ENCODE data around the gene SHLD1.

SHLD1 gene

GRCh38 chr20:5887386-5887785 is 137.2 kb downstream of the SHLD1 start:
- H3K27me3 ChIP-seq (ENCODE audit: insufficient read depth, insufficient read length) = no peaks in the 10 kb centered on the region
- H3K4me3 ChIP-seq (ENCODE audit: insufficient read length, low read depth) = no peak overlapping the region
- no peak overlapping the region for H3K9ac ChIP-seq (ENCODE audit: insufficient read length, low read depth)
- no peaks in the 10 kb centered on the region for H3K4me1 ChIP-seq (ENCODE audit: insufficient read depth, insufficient read length)
- H3K36me3 ChIP-seq (ENCODE audit: insufficient read depth, insufficient read length, low read length) = no peaks in the 10 kb centered on the region
- no peaks in the 10 kb centered on the region for H3K9me3 ChIP-seq (ENCODE audit: insufficient read depth, low read length)
- TF ChIP-seq SUZ12 (IDR thresholded peaks at IDR 0.05; ENCODE audit: extremely low read depth, insufficient read depth, insufficient read length) (no peak), YY1 (IDR thresholded peaks at IDR 0.05; ENCODE audit: insufficient read depth, insufficient read length) (no peak), ZNF274 (IDR thresholded peaks at IDR 0.05; ENCODE audit: low read depth, low read length) (no peak)
- DNase-seq (ENCODE audit: low read depth, low spot score) = no peak

GRCh38 chr20:5888041-5888440 is 137.8 kb downstream of the SHLD1 start:
- Histone ChIP-seq H3K4me3 (ENCODE audit: insufficient read length, low read depth) (no peak overlapping the region), H3K9me3 (ENCODE audit: insufficient read depth, low read length) (no peaks in the 10 kb centered on the region), H3K36me3 (ENCODE audit: insufficient read depth, insufficient read length, low read length) (no peaks in the 10 kb centered on the region), H3K9ac (ENCODE audit: insufficient read length, low read depth) (no peak overlapping the region), H3K4me1 (ENCODE audit: insufficient read depth, insufficient read length) (no peaks in the 10 kb centered on the region), H3K27me3 (ENCODE audit: insufficient read depth, insufficient read length) (no peaks in the 10 kb centered on the region)
- no peak for DNase-seq (ENCODE audit: low read depth, low spot score)
- TF ChIP-seq SUZ12 (IDR thresholded peaks at IDR 0.05; ENCODE audit: extremely low read depth, insufficient read depth, insufficient read length) (no peak), YY1 (IDR thresholded peaks at IDR 0.05; ENCODE audit: insufficient read depth, insufficient read length) (no peak), ZNF274 (IDR thresholded peaks at IDR 0.05; ENCODE audit: low read depth, low read length) (no peak)

DNA sequence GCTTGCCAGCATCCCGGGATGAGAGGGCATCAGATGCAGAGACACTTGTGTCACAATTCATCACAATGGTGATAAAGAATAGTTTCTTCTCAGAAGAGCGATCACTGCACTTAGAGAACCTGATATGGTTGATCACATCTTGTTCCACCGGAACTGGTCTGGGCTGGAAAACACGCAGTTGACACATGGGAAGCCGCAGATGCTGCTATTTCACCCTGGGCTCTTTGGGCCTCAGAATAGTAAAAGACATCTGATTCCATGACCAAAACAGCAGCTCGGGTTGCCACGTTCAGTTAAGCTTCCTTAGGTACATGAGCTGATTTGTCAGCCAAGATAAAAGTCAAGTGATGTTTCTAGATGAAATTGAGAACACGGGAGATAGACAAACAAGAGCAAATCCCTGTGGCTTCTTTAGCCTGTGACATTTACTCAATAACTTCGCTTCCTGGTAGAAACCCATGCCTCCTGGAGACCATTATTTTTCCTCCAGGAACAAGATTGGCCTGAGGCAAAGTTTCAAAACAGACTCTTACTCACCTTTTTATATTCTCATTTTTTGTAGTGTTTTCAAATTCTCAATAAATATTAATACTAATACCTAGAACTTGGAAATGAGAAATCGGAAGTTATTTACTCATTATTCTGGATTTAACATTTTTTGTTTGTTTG is 140.7 kb downstream of the SHLD1 start:
- H3K9me3 ChIP-seq (ENCODE audit: insufficient read depth, low read length) = no peaks in the 10 kb centered on the region
- TF ChIP-seq YY1 (IDR thresholded peaks at IDR 0.05; ENCODE audit: insufficient read depth, insufficient read length) (no peak), SUZ12 (IDR thresholded peaks at IDR 0.05; ENCODE audit: extremely low read depth, insufficient read depth, insufficient read length) (no peak), ZNF274 (IDR thresholded peaks at IDR 0.05; ENCODE audit: low read depth, low read length) (no peak)
- no peak overlapping the region for H3K9ac ChIP-seq (ENCODE audit: insufficient read length, low read depth)
- no peak overlapping the region for H3K4me3 ChIP-seq (ENCODE audit: insufficient read length, low read depth)
- no peaks in the 10 kb centered on the region for H3K27me3 ChIP-seq (ENCODE audit: insufficient read depth, insufficient read length)
- no peaks in the 10 kb centered on the region for H3K36me3 ChIP-seq (ENCODE audit: insufficient read depth, insufficient read length, low read length)
- no peak for DNase-seq (ENCODE audit: low read depth, low spot score)
- no peaks in the 10 kb centered on the region for H3K4me1 ChIP-seq (ENCODE audit: insufficient read depth, insufficient read length)

GRCh38 chr20:5893052-5893451 is 142.9 kb downstream of the SHLD1 start:
- Histone ChIP-seq H3K36me3 (ENCODE audit: insufficient read depth, insufficient read length, low read length) (no peaks in the 10 kb centered on the region), H3K9me3 (ENCODE audit: insufficient read depth, low read length) (no peaks in the 10 kb centered on the region)
- TF ChIP-seq YY1 (IDR thresholded peaks at IDR 0.05; ENCODE audit: insufficient read depth, insufficient read length) (no peak), ZNF274 (IDR thresholded peaks at IDR 0.05; ENCODE audit: low read depth, low read length) (no peak), SUZ12 (IDR thresholded peaks at IDR 0.05; ENCODE audit: extremely low read depth, insufficient read depth, insufficient read length) (no peak)

DNA sequence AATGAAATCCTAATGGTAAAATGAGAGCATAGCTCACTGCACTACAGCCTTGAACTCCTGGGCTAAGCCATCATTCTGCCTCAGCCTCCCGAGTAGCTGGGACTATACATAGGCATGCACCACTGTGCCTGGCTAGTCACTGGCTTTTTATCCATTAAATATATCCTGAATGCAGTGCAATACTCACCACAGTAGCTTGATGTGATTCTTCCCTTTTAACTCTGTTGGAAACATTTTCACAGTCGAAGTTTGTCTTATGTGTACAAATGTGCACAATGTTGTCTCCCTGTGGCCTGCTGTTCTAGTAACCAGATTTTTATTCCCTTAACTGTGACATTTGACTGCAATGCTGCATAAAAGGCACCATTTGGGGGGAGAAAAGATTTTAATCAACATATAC is 143.4 kb downstream of the SHLD1 start:
- no peak for DNase-seq (ENCODE audit: low read depth, low spot score)
- Histone ChIP-seq H3K4me3 (ENCODE audit: insufficient read length, low read depth) (no peak overlapping the region), H3K9me3 (ENCODE audit: insufficient read depth, low read length) (no peaks in the 10 kb centered on the region), H3K27me3 (ENCODE audit: insufficient read depth, insufficient read length) (no peaks in the 10 kb centered on the region), H3K9ac (ENCODE audit: insufficient read length, low read depth) (no peak overlapping the region), H3K36me3 (ENCODE audit: insufficient read depth, insufficient read length, low read length) (no peaks in the 10 kb centered on the region), H3K4me1 (ENCODE audit: insufficient read depth, insufficient read length) (no peaks in the 10 kb centered on the region)
- no peak for TF ChIP-seq YY1 (IDR thresholded peaks at IDR 0.05; ENCODE audit: insufficient read depth, insufficient read length)
- no peak for TF ChIP-seq SUZ12 (IDR thresholded peaks at IDR 0.05; ENCODE audit: extremely low read depth, insufficient read depth, insufficient read length)
- no peak for TF ChIP-seq ZNF274 (IDR thresholded peaks at IDR 0.05; ENCODE audit: low read depth, low read length)

More at GRCh38 chr20:5893052-5893451, 142.9 kb downstream of the SHLD1 start:
- no peak overlapping the region for H3K9ac ChIP-seq (ENCODE audit: insufficient read length, low read depth)
- no peaks in the 10 kb centered on the region for H3K4me1 ChIP-seq (ENCODE audit: insufficient read depth, insufficient read length)
- no peaks in the 10 kb centered on the region for H3K27me3 ChIP-seq (ENCODE audit: insufficient read depth, insufficient read length)
- no peak for DNase-seq (ENCODE audit: low read depth, low spot score)
- no peak overlapping the region for H3K4me3 ChIP-seq (ENCODE audit: insufficient read length, low read depth)

GRCh38 chr20:5895626-5896025 is 145.4 kb downstream of the SHLD1 start:
- H3K9me3 ChIP-seq (ENCODE audit: insufficient read depth, low read length) = no peaks in the 10 kb centered on the region
- no peak overlapping the region for H3K9ac ChIP-seq (ENCODE audit: insufficient read length, low read depth)
- TF ChIP-seq ZNF274 (IDR thresholded peaks at IDR 0.05; ENCODE audit: low read depth, low read length) (no peak), YY1 (IDR thresholded peaks at IDR 0.05; ENCODE audit: insufficient read depth, insufficient read length) (no peak), SUZ12 (IDR thresholded peaks at IDR 0.05; ENCODE audit: extremely low read depth, insufficient read depth, insufficient read length) (no peak)
- no peak overlapping the region for H3K4me3 ChIP-seq (ENCODE audit: insufficient read length, low read depth)
- H3K36me3 ChIP-seq (ENCODE audit: insufficient read depth, insufficient read length, low read length) = no peaks in the 10 kb centered on the region
- H3K4me1 ChIP-seq (ENCODE audit: insufficient read depth, insufficient read length) = no peaks in the 10 kb centered on the region
- no peaks in the 10 kb centered on the region for H3K27me3 ChIP-seq (ENCODE audit: insufficient read depth, insufficient read length)
- DNase-seq (ENCODE audit: low read depth, low spot score) = no peak

DNA sequence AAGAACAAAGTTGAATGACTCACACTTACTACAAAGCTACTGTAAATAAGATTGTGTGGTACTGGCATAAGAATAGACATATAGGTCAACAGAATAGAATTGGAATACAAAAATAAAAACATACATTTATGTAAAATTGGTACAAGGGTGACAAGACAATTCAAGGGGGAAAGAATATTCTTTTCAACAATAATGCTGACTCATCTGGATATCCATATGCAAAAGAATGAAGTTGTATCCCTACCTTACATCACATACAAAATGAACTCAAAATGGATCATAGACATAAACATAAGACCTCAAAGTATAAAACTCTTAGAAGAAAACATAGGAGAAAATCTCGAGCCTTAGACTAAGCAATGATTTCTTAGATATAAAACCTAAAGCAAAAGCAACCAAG is 149.2 kb downstream of the SHLD1 start:
- Histone ChIP-seq H3K9me3 (ENCODE audit: insufficient read depth, low read length) (no peaks in the 10 kb centered on the region), H3K4me3 (ENCODE audit: insufficient read length, low read depth) (no peak overlapping the region), H3K27me3 (ENCODE audit: insufficient read depth, insufficient read length) (no peaks in the 10 kb centered on the region), H3K4me1 (ENCODE audit: insufficient read depth, insufficient read length) (no peaks in the 10 kb centered on the region), H3K9ac (ENCODE audit: insufficient read length, low read depth) (no peak overlapping the region), H3K36me3 (ENCODE audit: insufficient read depth, insufficient read length, low read length) (no peaks in the 10 kb centered on the region)
- no peak for TF ChIP-seq SUZ12 (IDR thresholded peaks at IDR 0.05; ENCODE audit: extremely low read depth, insufficient read depth, insufficient read length)
- TF ChIP-seq ZNF274 (IDR thresholded peaks at IDR 0.05; ENCODE audit: low read depth, low read length) = no peak
- TF ChIP-seq YY1 (IDR thresholded peaks at IDR 0.05; ENCODE audit: insufficient read depth, insufficient read length) = no peak
- no peak for DNase-seq (ENCODE audit: low read depth, low spot score)
